GM23338 (cell line): ENCODE measurements around the gene AFAP1. TPM values are rescaled to one million over a fixed set of nuclear protein-coding genes. Genes with fewer than 3 reads are reported as not detected.

ENCODE experiments used
- ATAC-seq: fragments of 200-7000 bp; cut with Tn5 transposase; 3 replicates; pipeline ENCODE4 v1.9.1; 2020
- DNase-seq: peaks from one replicate; pipeline ENCODE4 v3.0.0-alpha.2; 2015; ENCODE audit warnings: low spot score
- H2AFZ ChIP-seq: fragments of 200-600 bp; sonication (generic); 2 replicates; pipeline ENCODE4 v1.8.0; 2016; ENCODE audit warnings: antibody characterized with exemption, mild to moderate bottlenecking, moderate library complexity
- H3F3A ChIP-seq: fragments of 200-600 bp; sonication (generic); replicated peaks from 2 replicates; pipeline ENCODE4 v1.8.0; 2017; ENCODE audit warnings: antibody characterized with exemption, mixed run types, low read depth
- H3K27ac ChIP-seq: fragments of 200-600 bp; sonication (generic); 2 replicates; pipeline ENCODE4 v1.6.1; 2016; ENCODE audit warnings: low read depth
- H3K27me3 ChIP-seq: fragments of 200-600 bp; sonication (generic); 2 replicates; pipeline ENCODE4 v1.8.0; 2016; ENCODE audit warnings: mild to moderate bottlenecking, mixed run types, moderate library complexity; ENCODE audit not compliant: insufficient read depth
- H3K36me3 ChIP-seq: fragments of 200-600 bp; sonication (generic); 2 replicates; pipeline ENCODE4 v1.8.0; 2016; ENCODE audit warnings: mild to moderate bottlenecking; ENCODE audit not compliant: insufficient read depth
- H3K4me1 ChIP-seq: fragments of 200-600 bp; sonication (generic); 2 replicates; pipeline ENCODE4 v1.8.0; 2016; ENCODE audit warnings: mild to moderate bottlenecking, moderate library complexity; ENCODE audit not compliant: insufficient read depth
- H3K4me2 ChIP-seq: fragments of 200-600 bp; sonication (generic); 2 replicates; pipeline ENCODE4 v1.7.1; 2017; ENCODE audit warnings: mixed run types
- H3K4me3 ChIP-seq: fragments of 200-600 bp; sonication (generic); 2 replicates; pipeline ENCODE4 v1.6.1; 2016; ENCODE audit warnings: mixed run types
- H3K79me2 ChIP-seq: fragments of 200-600 bp; sonication (generic); replicated peaks from 2 replicates; pipeline ENCODE4 v1.8.0; 2017; ENCODE audit warnings: mild to moderate bottlenecking; ENCODE audit not compliant: insufficient read depth
- H3K9me2 ChIP-seq: fragments of 200-600 bp; sonication (generic); 2 replicates; pipeline ENCODE4 v1.8.0; 2017; ENCODE audit not compliant: insufficient read depth
- H4K20me1 ChIP-seq: fragments of 200-600 bp; sonication (generic); replicated peaks from 2 replicates; pipeline ENCODE4 v1.8.0; 2017; ENCODE audit warnings: mild to moderate bottlenecking; ENCODE audit not compliant: insufficient read depth
- H3K27ac Mint-ChIP-seq: 2 replicates; pipeline ENCODE4 v1.8.0; 2020; ENCODE audit warnings: inconsistent platforms, mild to moderate bottlenecking, moderate library complexity, mixed read lengths
- H3K27me3 Mint-ChIP-seq: 3 replicates; pipeline ENCODE4 v1.8.0; 2022; ENCODE audit warnings: low read depth, mild to moderate bottlenecking, moderate library complexity, mixed read lengths, inconsistent platforms; ENCODE audit not compliant: insufficient read depth, poor library complexity
- H3K36me3 Mint-ChIP-seq: 3 replicates; pipeline ENCODE4 v1.8.0; 2021; ENCODE audit warnings: low read depth, mild to moderate bottlenecking, inconsistent platforms, moderate library complexity, mixed read lengths
- H3K4me1 Mint-ChIP-seq: 3 replicates; pipeline ENCODE4 v1.8.0; 2020; ENCODE audit warnings: mild to moderate bottlenecking, inconsistent platforms, mixed read lengths
- H3K4me3 Mint-ChIP-seq: 3 replicates; pipeline ENCODE4 v1.8.0; 2021; ENCODE audit warnings: moderate library complexity, mild to moderate bottlenecking, inconsistent platforms, mixed read lengths
- H3K9me3 Mint-ChIP-seq: 3 replicates; pipeline ENCODE4 v1.8.0; 2020; ENCODE audit warnings: moderate library complexity, mild to moderate bottlenecking, inconsistent platforms, mixed read lengths
- CREB1 ChIP-seq: fragments of 250-450 bp; sonication (Bioruptor Pico); IDR thresholded peaks from 2 replicates; pipeline ENCODE4 v1.5.0; 2020; ENCODE audit warnings: low read depth, mild to moderate bottlenecking, moderate library complexity
- CTCF ChIP-seq, 2 experiments: fragments of 200-600 bp in 1 of 2; sonication (generic) in 1 of 2; conservative IDR thresholded peaks; 2 replicates each; pipeline versions ENCODE4 v1.5.1 to v1.6.1; 2016 to 2017; ENCODE audit warnings: antibody characterized with exemption in 2 of 2, low read depth in 2 of 2, mild to moderate bottlenecking in 2 of 2, moderate library complexity in 1 of 2
- ETS1 ChIP-seq: IDR thresholded peaks from 2 replicates; pipeline ENCODE4 v1.6.1; 2016; ENCODE audit warnings: antibody characterized with exemption
- POLR2AphosphoS5 ChIP-seq: IDR thresholded peaks from 2 replicates; pipeline ENCODE4 v1.6.1; 2016; ENCODE audit warnings: antibody characterized with exemption, low read depth
- REST ChIP-seq: IDR thresholded peaks from one replicate; pipeline ENCODE4 v1.6.1; 2018; ENCODE audit warnings: antibody characterized with exemption; ENCODE audit not compliant: unreplicated experiment
- ZNF114 ChIP-seq: fragments of 250-450 bp; sonication (Bioruptor Pico); IDR thresholded peaks from 2 replicates; pipeline ENCODE4 v1.5.0; 2020; ENCODE audit warnings: mild to moderate bottlenecking, moderate library complexity
- ZNF331 ChIP-seq: fragments of 250-450 bp; sonication (Bioruptor Pico); IDR thresholded peaks from 2 replicates; pipeline ENCODE4 v1.5.0; 2020; ENCODE audit warnings: low read depth, mild to moderate bottlenecking, moderate library complexity
- ZNF462 ChIP-seq: fragments of 250-450 bp; sonication (Bioruptor Pico); IDR thresholded peaks from 2 replicates; pipeline ENCODE4 v1.5.0; 2020; ENCODE audit warnings: mild to moderate bottlenecking, moderate library complexity
- polyA plus RNA-seq: library from polyadenylated mRNA; unstranded; fragments of >200 nt; fragmentation: Nextera tagmentation; extraction: Ambion mirVana; gene quantifications from 2 replicates; pipeline ENCODE4 v1.2.1, GENCODE V29; 2016
- total RNA-seq: library from RNA; depleted of rRNA; stranded (reverse); fragments of >200 nt; shearing (Covaris generic); gene quantifications from 2 replicates; pipeline ENCODE4 v1.2.3, GENCODE V29; 2014

Gene AFAP1
- total and polyA plus RNA-seq, 2 experiments from 2014 or later = 6.5 to 21.5 TPM

- TF ChIP-seq ZNF331 (CRISPR knock-in tag) = no peak
- no peak for TF ChIP-seq REST
- TF ChIP-seq CREB1 (CRISPR knock-in tag) = no peak
- TF ChIP-seq ZNF114 = no peak
- TF ChIP-seq CTCF (conservative IDR thresholded peaks at IDR 0.05; ENCODE audit: low read depth in 2 of 2) = no peak
Measured at GRCh38 chr4:7722766-7723387, 216.8 kb downstream of the AFAP1 start (continued).

- Histone ChIP-seq H4K20me1 (no peaks in the 10 kb centered on the region), H3K27ac (no peak overlapping the region), H3K36me3 (no peaks in the 10 kb centered on the region), H3K9me2 (no peaks in the 10 kb centered on the region), H3K27me3 (no peaks in the 10 kb centered on the region), H2AFZ (no peak overlapping the region), H3K79me2 (no peaks in the 10 kb centered on the region), H3K4me2 (no peak overlapping the region), H3F3A (no peaks in the 10 kb centered on the region), H3K4me1 (no peaks in the 10 kb centered on the region; the same call in 1 of the 2 replicates), H3K4me3 (no peak overlapping the region)
- H3K27ac Mint-ChIP-seq = no peak overlapping the region
- 0 out of 3 replicates have a peak, but pooled peaks cover 2% of the 10 kb centered on the region for H3K4me1 Mint-ChIP-seq
- no peak for DNase-seq
- H3K4me3 Mint-ChIP-seq = no peak overlapping the region
- H3K27me3 Mint-ChIP-seq = peaks cover 8% of the 10 kb centered on the region
- H3K9me3 Mint-ChIP-seq = 0 out of 3 replicates have a peak, but pooled peaks cover 3% of the 10 kb centered on the region
- H3K36me3 Mint-ChIP-seq = no peaks in the 10 kb centered on the region
- ATAC-seq = no peak
- TF ChIP-seq ETS1 = no peak
- no peak for TF ChIP-seq ZNF114
- no peak for TF ChIP-seq ZNF462
- TF ChIP-seq CTCF (conservative IDR thresholded peaks at IDR 0.05; ENCODE audit: low read depth in 2 of 2) = peak; percentile 23 to 47; a peak in 2 of 4 replicates
- no peak for TF ChIP-seq POLR2AphosphoS5
Measured at GRCh38 chr4:7721984-7722551, 217.6 kb downstream of the AFAP1 start.
